HG03097 (cell line): ENCODE results near the gene SEC22C.
"Not testable (repeated sequence)": the region's sequence is repeated elsewhere in the genome, so short reads cannot be mapped to it uniquely, and the experiment has no call there.

Experiments
- ATAC-seq: cut with Tn5 transposase; IDR thresholded peaks from one replicate; pipeline ENCODE4 v1.9.1; 2021; ENCODE audit not compliant: unreplicated experiment, low FRiP score

Gene SEC22C, protein sequence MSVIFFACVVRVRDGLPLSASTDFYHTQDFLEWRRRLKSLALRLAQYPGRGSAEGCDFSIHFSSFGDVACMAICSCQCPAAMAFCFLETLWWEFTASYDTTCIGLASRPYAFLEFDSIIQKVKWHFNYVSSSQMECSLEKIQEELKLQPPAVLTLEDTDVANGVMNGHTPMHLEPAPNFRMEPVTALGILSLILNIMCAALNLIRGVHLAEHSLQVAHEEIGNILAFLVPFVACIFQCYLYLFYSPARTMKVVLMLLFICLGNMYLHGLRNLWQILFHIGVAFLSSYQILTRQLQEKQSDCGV

DNA sequence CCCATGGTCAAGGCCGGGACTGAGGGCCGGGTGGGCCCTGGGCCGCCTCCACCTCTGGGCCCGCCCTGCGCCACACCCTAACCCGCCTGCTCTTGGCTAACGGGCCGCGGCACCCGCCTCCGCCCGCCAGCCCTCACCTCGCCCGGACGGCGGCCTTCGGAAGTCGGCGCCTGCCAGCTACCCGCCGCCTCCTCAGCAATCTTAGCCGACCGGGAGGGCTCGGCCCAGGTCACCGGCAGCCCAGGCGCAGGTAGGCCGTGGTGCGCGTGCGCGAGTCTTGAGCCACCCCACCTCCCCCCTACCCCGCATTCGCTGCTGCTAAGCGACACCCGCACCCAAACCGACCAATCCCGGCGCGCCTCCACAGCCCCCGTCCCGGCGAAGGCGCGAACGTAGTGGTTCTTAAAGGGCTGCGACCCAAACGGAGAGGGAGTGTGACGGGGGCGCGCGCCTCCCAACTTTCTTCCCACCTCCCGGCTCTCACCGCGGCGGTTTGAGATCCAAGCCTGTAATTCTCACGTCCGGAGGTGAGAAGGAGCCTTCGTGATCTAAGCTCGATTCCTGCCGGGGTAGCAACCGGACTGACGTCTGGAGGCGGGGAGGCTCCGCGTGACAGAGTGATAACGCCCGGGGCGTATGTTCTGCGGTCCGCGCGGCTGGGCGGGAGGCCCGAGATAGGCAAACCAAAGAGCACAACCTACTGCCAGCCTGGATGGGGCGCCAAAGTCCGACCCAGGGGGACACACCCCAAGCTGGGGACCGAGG lies at the start of gene SEC22C:
Gene SEC22C, minus strand, starts transcription at position 259 of the 765 bp plus-strand sequence. CDS start 12,921 bp downstream, outside the sequence.
- peak; percentile 86 for ATAC-seq

DNA sequence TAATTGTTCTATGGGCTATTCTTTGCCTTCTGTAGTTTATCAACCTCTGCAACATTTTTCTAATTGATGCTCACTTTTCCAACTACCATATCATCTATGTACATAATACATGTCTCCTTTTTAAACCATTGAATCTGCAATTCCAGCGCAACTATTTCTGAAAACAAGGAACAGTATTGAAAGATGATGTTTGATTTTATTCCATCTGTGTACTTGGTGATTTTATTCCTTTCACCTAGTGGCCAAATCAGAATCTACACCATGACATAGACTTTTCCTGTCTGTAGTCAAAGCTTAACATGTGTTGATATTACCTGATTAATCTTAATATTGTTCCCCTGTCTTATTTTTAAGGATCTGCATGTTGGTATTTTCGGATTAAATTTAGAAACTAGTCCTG lies 31.7 kb upstream of the SEC22C start:
- ATAC-seq = no peak

DNA sequence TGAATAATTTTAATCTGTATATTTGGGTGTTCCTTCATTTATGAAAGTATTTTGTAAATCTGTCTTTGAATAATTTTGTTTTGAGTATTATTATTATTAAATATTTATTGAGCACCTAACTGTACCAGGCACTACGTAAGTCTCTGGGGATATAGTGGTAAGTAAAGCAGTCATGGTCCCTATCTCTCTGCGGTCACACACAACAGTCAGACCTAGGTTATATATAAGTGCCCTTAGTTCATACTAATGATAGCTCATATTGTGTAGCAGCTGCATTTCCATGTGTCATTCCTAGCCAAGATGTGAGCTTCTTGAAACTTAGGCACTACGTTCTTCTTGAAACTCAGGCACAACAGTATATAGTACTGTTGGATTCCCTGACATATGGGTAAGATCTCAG lies 31.2 kb upstream of the SEC22C start:
- ATAC-seq = no peak

DNA sequence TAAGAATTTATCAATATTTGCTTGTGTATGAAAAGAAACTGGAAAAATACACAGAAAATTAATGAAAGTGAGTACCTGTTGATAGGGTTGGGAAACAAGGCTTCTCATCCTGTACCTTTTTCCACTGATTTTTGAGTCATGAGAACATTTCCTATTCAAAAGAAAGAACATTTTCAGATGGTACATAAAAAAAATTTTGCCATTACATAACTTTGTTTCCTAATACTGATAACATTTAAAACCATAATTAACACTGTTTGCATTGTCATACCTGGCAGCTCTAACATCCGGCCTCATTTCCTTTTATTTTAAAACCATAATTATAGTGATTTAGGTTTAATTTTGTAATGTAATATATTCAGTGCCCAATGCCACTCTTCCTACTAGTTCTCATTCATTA lies 30.4 kb upstream of the SEC22C start:
- ATAC-seq = no peak

DNA sequence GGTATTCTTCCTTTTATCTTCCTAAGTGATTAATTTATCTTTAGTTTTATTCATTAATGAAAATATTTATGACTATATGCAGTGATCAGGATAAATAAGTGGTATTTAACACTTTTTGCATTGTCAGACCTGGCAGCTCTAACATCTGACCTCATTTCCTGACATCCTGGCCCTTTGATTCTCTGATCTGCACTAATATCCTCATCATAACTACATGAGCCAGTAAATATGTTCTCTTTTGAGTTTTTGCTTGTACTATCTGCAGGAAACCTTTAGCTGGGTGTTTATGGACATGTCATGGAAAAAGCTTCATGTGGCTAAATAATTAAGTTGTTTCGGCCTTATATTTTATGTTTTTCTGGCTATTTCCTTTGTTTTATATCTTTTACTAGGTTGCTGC lies 29.2 kb upstream of the SEC22C start:
- no peak for ATAC-seq

DNA sequence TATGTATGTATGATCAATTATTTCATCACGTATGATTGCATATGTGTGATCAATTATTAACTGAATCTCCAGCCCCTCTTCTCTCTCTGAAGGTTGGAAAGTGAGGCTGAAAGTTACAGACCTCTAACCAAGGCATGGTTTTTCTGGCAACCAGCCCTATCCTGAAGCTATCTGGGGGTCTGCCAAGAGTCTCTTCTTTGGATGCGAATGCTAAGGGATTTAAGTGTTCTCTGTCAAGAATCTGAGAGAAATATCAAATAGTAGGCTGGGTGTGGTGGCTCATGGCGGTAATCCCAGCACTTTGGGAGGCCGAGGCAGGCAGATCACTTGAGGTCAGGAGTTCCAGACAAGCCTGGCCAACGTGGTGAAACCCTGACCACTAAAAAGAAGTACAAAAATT lies 26.8 kb upstream of the SEC22C start:
- ATAC-seq = no peak

DNA sequence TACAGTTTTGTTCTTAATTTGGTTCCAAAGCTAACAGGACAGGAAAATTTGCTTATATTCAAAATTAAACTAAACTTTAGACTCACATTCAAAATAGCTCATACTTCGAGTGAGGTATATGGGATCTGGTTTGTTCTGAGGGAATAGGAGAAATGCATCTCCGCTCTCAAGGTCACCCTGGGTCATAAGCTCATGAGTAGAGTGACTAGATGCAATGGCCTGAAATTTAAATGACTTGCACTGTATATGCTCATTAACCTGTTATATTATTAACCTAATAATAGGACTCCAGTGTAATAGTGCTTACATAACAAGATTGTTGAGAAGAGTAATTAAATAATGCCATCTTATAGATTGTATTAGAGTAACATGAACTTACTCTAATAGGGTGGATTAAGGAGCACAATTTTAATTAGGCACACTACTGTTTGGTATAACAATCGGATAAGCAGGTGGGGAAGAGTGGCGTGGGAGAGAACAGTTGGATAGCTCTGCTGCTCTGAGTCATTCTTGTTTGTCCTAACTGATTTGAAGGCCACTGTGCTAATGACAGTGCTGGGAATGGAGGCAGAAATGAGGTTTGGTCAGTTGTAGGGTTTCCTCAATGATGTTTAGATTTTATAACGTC lies 23.9 kb upstream of the SEC22C start:
- ATAC-seq = no peak

DNA sequence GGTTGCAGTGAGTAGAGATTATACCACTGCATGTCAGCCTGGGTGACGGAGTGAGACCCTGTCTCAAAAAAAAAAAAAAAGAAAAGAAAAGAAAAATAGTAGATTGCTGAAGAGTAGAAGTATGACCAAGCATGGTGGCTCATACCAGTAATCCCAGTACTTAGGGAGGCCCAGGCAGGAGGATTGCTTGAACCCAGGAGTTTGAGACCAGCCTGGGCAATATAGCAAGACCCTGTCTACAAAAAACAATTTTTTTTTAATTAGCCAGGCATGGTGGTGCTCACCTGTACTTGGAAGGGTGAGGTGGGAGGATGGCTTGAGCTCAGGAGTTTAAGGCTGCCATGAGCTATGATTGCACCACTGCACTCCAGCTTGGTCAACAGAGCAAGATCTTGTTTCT lies 21.2 kb upstream of the SEC22C start:
- ATAC-seq = no peak

DNA sequence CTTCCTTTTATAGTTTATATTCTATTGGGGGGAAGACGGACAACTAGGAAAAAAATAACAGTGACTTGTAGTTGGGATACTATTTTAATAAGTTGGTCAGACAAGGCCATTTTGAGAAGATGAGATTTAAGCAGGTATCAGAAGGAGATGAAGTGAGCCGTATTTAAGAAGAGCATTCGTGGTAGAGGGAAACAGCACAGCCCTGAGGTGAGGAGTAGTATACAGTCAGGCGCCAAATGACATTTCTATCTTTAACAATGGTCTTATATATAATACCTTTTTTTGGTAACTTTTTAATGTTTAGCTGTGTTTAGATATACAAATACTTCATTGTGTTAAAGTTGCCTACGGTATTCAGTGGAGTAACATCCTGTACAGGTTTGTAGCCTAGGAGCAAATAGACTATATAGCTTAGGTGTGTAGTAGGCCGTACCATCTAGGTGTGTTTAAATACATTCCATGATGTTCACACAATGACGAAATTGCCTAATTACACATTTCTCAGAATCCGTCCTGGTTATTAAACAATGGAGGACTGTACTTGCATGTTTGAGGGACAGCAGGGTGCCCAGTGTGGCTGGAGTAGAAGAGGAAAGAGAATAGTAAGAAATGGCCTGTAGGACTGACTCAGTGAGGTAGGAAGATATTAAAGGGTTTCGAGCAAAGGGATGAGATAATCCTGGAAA lies 20.3 kb upstream of the SEC22C start:
- no peak for ATAC-seq

DNA sequence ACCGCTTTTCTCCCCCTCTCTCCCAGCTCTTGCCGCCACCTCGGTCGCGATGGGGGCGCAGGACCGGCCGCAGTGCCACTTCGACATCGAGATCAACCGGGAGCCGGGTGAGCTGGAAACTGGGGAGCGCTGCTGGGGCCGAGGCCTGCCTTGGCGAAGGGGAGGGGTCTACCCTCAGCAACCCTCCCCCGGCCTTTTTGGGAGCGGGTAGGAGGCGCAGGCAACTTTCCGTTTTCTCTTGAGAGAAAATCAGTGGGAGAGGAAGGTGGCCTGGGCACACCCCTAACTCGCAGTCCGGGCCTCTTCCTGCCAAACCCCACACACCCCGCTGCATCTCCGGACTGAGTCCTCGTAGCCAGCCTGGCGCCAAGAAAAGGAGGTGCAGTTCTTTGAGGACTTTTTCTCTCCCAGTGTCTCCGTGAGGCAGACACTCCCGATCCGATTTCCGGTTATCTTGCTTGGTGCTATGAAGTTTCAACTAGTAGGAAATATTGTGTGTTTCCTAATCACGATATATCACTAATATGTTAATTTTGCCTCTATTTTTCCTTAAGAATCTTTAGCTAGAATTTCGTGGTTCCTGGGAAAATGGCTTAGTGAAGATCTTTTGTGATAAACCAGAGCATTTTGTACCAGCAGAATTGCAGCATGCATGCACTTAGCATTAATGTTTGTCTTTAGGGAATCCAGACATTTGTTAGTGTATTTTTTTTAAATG lies 19.4 kb upstream of the SEC22C start:
- ATAC-seq = peak; percentile 18

DNA sequence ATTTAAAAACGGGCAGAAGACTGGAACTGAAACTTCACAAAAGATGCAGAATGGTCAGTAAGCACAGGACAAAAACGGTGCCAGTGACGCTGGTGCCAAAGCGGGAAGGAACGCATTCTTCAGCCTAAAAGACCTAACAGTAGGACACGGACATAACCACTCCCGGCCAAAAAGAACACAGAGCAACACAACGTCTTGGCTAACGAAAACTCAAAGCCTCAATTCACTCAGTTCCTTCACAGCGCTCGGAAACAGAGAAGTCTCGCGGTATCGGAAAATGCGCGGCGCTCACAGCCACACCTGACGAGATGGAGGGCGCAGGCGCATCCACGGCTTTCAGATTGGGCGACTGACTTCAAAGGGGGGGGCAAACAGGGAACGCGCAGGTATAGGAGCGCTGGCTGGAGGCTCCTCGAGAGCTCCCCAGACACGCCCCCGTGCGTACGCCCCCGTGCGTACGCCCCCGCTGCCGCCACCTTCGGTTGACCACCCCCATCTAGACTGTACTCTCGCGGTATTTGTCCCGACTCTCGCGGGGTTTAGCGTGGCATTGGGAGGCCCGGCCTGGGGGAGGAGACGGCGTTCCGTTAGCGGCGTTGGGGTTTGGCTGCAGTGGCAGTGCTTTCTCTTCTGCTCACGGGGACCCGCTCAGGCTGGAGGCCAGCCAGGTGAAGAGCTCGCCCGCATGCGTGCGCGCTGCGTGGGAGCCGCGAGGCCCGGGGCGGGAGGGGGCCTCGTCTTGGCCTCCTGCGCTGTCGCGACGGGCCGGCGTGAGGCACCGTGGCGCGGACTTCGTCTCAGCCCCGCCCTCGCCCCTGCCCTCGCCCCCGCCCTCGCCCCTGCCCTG lies 18.6 kb upstream of the SEC22C start, which contains the start of gene NKTR:
Gene NKTR, plus strand, starts transcription at position 576 of the 847 bp plus-strand sequence. CDS start 321 bp downstream, outside the sequence.
- ATAC-seq = peak; percentile 84

DNA sequence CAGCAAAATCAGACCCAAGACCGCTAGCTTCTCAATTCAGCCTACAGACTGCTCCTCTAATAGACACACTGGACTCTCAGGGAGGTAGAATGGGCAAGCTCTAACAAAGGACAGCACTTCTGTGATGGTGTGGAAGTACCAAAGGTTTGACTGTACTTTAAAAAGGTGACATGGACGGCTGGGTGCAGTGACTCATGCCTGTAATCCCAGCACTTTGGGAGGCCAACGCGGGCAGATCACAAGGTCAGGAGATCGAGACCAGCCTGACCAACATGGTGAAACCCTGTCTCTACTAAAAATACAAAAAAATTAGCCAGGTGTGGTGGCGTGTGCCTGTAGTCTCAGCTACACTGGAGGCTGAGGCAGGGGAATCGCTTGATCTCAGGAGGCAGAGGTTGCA lies 15.3 kb upstream of the SEC22C start:
- ATAC-seq = not testable (repeated sequence)

DNA sequence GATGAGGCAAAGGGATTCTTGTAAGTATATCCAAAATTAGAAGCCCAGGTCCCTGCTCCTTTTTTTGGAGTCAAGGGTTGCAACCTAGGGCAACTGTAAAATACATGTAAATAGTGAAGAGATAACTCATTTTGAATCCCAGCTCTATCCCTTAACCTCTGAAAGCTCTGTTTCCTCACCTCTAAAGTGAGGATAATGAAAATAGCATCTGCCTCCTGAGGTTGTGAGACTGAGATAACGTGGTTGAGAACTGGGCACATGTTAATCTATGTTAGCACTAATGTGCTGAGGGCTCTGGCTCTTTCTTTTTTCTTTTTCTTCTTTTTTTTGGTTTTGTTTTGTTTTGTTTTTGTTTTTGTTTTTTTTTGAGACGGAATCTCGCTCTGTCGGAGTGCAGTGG lies 13.9 kb upstream of the SEC22C start:
- no peak for ATAC-seq

DNA sequence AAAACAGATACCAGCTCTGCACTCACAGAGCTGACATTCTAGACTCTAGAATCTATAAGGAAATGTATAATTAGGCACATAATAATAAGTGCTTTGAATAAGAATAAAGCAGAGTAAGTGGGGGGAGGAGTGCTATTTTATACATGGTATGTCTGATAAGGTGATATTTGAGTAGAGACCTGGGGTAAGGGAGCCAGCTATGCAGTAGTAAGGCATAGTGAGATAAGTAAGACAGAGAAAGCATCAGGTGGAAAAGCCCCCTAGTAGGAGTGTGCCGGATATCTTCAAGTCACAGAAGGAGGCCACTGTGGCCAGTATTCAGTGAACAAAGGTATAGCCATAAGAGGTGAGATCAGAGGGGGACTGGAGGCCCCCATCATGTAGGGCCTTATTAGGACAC lies 11.9 kb upstream of the SEC22C start:
- no peak for ATAC-seq

DNA sequence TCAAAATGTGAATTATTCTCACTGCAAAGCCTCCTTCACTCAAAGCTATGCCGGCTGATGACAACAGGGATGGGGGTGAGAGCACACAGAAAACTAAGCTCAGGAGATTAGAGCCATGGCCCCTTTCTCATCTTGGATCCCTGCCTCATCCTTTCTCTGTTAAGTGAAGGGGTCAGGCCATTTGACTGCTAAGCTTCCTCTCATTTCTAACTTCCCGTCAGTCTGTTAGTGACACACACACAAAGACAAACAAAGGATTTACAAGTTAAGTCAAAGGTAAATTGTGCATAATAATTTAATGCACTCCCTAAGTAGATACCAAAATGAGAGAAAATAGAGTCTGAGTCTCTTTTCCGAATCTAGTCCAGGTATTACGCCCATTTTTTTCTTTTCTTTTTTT lies 10.0 kb upstream of the SEC22C start:
- ATAC-seq = no peak

DNA sequence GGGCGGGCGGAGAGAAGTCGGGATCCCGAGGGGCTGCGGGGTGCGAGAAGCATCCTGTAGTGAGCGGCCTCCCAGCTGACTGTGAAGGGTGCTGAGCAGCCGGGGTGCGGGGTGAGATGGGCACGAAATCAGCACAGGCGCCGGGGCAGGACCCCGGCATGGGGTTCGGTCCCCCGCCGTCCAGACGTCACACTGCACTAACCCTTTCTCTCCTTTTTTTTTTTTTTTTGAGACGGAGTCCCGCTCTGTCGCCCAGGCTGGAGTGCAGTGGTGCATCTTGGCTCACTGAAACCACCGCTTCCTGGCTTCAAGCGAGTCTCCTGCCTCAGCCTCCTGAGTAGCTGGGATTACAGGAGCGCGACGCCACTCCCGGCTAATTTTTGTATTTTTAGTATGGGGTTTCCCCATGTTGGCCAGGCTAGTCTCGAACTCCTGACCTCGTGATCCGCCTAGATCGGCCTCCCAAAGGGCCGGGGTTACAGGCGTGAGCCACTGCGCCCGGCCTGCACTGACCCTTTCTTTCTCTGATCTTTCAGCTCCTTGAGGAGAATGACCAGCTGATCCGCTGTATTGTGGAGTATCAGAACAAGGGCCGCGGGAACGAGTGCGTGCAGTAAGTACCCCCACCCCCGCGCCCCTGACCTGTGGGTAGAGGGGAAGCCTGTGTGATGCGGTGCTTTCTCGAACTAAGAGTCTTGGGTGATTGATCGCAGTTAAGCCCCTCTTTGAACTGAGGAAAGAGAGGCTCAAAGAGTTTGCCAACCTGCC lies 9.4 kb upstream of the SEC22C start:
- peak; percentile 1 for ATAC-seq

DNA sequence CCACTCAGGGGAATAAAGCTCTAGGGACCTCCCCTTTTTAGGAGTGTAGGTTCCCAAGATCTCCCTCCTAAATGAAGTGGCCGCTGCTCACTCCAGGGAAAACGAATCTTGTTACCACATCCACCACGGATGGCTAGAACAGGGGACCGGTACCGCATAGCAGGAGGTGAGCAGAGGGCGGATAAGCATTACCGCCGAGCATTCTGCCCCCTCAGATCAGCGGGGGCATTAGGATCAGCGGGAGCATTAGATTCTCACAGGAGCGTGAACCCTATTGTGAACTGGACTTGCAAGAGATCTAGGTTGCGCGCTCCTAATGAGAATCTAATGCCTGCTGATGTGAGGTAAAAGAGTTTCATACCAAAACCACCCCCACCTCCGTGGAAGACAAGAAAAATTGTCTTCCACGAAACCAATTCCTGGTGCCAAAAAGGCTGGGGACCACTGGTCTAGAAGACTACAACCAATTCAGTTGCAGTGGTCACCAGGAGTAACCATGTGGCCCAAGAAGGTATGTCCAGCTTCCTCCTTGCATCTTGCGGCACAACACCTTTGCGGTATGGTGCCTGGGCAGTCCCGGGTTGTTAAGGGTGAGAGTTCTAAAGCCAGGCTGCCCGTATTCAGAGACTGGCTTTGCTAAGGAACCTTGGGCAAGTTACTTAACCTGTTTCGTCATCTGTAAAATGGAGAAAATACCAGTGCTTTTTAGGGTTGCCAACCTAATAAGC lies 7.8 kb upstream of the SEC22C start:
- no peak for ATAC-seq

DNA sequence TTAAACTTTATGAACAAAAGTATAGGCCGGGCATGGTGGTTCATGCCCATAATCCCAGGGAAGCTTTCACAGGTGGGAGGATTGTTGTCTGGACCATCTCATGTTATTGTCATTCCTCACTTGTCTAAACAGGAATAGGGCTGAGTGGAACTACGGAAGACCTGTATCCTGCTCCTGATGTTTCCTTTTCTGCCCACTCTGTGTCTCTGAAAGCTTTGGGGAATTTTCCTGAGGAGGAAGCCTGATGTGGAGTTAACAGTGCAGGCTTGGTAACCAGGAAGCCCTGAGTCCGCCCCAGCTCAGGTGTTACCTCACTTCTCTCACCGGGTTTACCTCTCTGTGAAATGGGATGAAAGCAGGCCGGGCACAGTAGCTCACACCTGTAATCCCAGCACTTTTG lies 6.9 kb upstream of the SEC22C start:
- ATAC-seq = no peak
